Body of pancreas (tissue), 4 donors: ENCODE results near the gene HS3ST5.

Experiments
- CTCF ChIP-seq, 7 experiments: fragments of 450-650 bp in 4 of 7; fragments of 200-600 bp in 3 of 7; sonication (generic) in 3 of 7; IDR thresholded peaks; one replicate each; pipeline ENCODE4 v1.5.1; 2016 to 2019; ENCODE audit warnings: antibody characterized with exemption in 7 of 7
- POLR2A ChIP-seq, 3 donors: fragments of 450-650 bp; IDR thresholded peaks; one replicate each; pipeline ENCODE4 v1.6.1; 2016; ENCODE audit warnings: antibody characterized with exemption in 3 of 3, mild to moderate bottlenecking in 2 of 3

- no peak for TF ChIP-seq POLR2A (IDR thresholded peaks at IDR 0.05)
- TF ChIP-seq CTCF (IDR thresholded peaks at IDR 0.05): no peak
Measured at GRCh38 chr6:114154812-114155211, 188.0 kb downstream of the HS3ST5 start.
